Lower lobe of right lung (tissue), 2 donors: ENCODE data around the gene GPR161. TPM values are rescaled to one million over a fixed set of nuclear protein-coding genes. Genes with fewer than 3 reads are reported as not detected.
A peak's percentile ranks its signal among the peaks of the same experiment; 100 is the strongest.

Experiments
- ATAC-seq, 2 donors: fragments of 200-7000 bp; cut with Tn5 transposase; one replicate each; pipeline ENCODE4 v1.9.1; 2020 to 2022; ENCODE audit warnings: mild to moderate bottlenecking in 2 of 2, moderate library complexity in 2 of 2
- DNase-seq: peaks from one replicate; pipeline ENCODE4 v3.0.0-alpha.2; 2020
- H3K27ac ChIP-seq: fragments of 200-600 bp; one replicate; pipeline ENCODE4 v1.8.0; 2022
- H3K27me3 ChIP-seq: fragments of 200-600 bp; one replicate; pipeline ENCODE4 v1.8.0; 2022; ENCODE audit warnings: low read depth
- H3K36me3 ChIP-seq: fragments of 200-600 bp; one replicate; pipeline ENCODE4 v1.8.0; 2022; ENCODE audit warnings: mild to moderate bottlenecking
- H3K4me1 ChIP-seq: fragments of 200-600 bp; one replicate; pipeline ENCODE4 v1.8.0; 2022
- H3K4me3 ChIP-seq: fragments of 200-600 bp; one replicate; pipeline ENCODE4 v1.8.0; 2022; ENCODE audit warnings: mild to moderate bottlenecking
- H3K9me3 ChIP-seq: fragments of 200-600 bp; one replicate; pipeline ENCODE4 v1.8.0; 2022
- CTCF ChIP-seq: fragments of 200-600 bp; IDR thresholded peaks from one replicate; pipeline ENCODE4 v1.8.0; 2022; ENCODE audit warnings: antibody characterized with exemption, mild to moderate bottlenecking
- intact Hi-C: fragments of 100-400 bp; cut with DNase I; formaldehyde crosslinking; loops from one replicate; pipeline ENCODE4 v1.11.0; 2022
- total RNA-seq: library from RNA; stranded (reverse); fragmentation: NEBNext Ultra II Directional; extraction: Animal tissue kit (Norgen Biotek cat#: 25700); gene quantifications from one replicate; pipeline ENCODE4 v1.2.1, GENCODE V29; 2021
- donor health status: DM: no; HTN: yes; CAD: no; lungs with severe emphysema.

The GPR161 gene
- total RNA-seq, 1 donor from 2014 or later = 9.6 TPM

GRCh38 chr1:168145184-168146159, 8.7 kb upstream of the GPR161 start:
- peak overlapping the region; percentile 21 for H3K27ac ChIP-seq

GRCh38 chr1:168141871-168142385, 5.2 kb upstream of the GPR161 start:
- H3K27me3 ChIP-seq = no peaks in the 10 kb centered on the region
- intact Hi-C loops = no loop called here
- ATAC-seq (no peak), DNase-seq (no peak)
- H3K9me3 ChIP-seq = no peaks in the 10 kb centered on the region
- no peaks in the 10 kb centered on the region for H3K36me3 ChIP-seq
- H3K4me3 ChIP-seq = no peak overlapping the region
- peaks cover 15% of the 10 kb centered on the region for H3K4me1 ChIP-seq
- H3K27ac ChIP-seq = no peak overlapping the region
- no peak for TF ChIP-seq CTCF

More at GRCh38 chr1:168145184-168146159, 8.7 kb upstream of the GPR161 start:
- intact Hi-C loops = no loop called here
- ATAC-seq = peak; percentile 97 to 98
- Histone ChIP-seq H3K9me3 (no peaks in the 10 kb centered on the region), H3K27me3 (no peaks in the 10 kb centered on the region), H3K36me3 (no peaks in the 10 kb centered on the region), H3K4me3 (no peak overlapping the region), H3K4me1 (peaks cover 9% of the 10 kb centered on the region)
- TF ChIP-seq CTCF = peak; percentile 93
- DNase-seq = peak; percentile 89

GRCh38 chr1:168139070-168139469, 2.3 kb upstream of the GPR161 start:
- Histone ChIP-seq H3K9me3 (no peaks in the 10 kb centered on the region), H3K4me1 (peaks cover 27% of the 10 kb centered on the region), H3K4me3 (no peak overlapping the region), H3K27me3 (no peaks in the 10 kb centered on the region), H3K27ac (no peak overlapping the region), H3K36me3 (no peaks in the 10 kb centered on the region)
- intact Hi-C loops = no loop called here
- no peak for TF ChIP-seq CTCF
- DNase-seq (no peak), ATAC-seq (no peak)

GRCh38 chr1:168138134-168138533, 1.4 kb upstream of the GPR161 start:
- TF ChIP-seq CTCF = no peak
- Histone ChIP-seq H3K4me1 (peaks cover 27% of the 10 kb centered on the region), H3K27ac (no peak overlapping the region), H3K36me3 (no peaks in the 10 kb centered on the region), H3K27me3 (no peaks in the 10 kb centered on the region), H3K4me3 (no peak overlapping the region), H3K9me3 (no peaks in the 10 kb centered on the region)
- intact Hi-C loops = no loop called here
- DNase-seq (no peak), ATAC-seq (no peak)

- no peak for DNase-seq
- Histone ChIP-seq H3K27ac (peak overlapping the region; percentile 63), H3K27me3 (no peaks in the 10 kb centered on the region), H3K36me3 (no peaks in the 10 kb centered on the region), H3K4me3 (peak overlapping the region; percentile 79), H3K4me1 (peaks cover 27% of the 10 kb centered on the region), H3K9me3 (no peaks in the 10 kb centered on the region)
- no peak for TF ChIP-seq CTCF
- intact Hi-C loops = no loop called here
- no peak for ATAC-seq
Measured at GRCh38 chr1:168137515-168137821, 738 bp upstream of the GPR161 start.
